MM.1S (cell line): ENCODE results near the gene MYH14.
A peak's percentile ranks its signal among the peaks of the same experiment; 100 is the strongest.
"Not testable (repeated sequence)": the region's sequence is repeated elsewhere in the genome, so short reads cannot be mapped to it uniquely, and the experiment has no call there.

Experiments used
- DNase-seq: peaks from one replicate; pipeline ENCODE4 v3.0.0-alpha.2; 2015
- H2AFZ ChIP-seq: fragments of 300-600 bp; sonication (generic); 2 replicates; pipeline ENCODE4 v1.6.0; 2016; ENCODE audit warnings: antibody characterized with exemption, low read length
- H3F3A ChIP-seq: fragments of 300-600 bp; sonication (generic); 2 replicates; pipeline ENCODE4 v1.6.1; 2016; ENCODE audit warnings: mild to moderate bottlenecking, antibody characterized with exemption, low read length, moderate library complexity, mixed read lengths; ENCODE audit not compliant: insufficient read depth
- H3K27ac ChIP-seq: fragments of 300-600 bp; sonication (generic); 2 replicates; pipeline ENCODE4 v1.5.1; 2016; ENCODE audit warnings: mild to moderate bottlenecking, low read length
- H3K27me3 ChIP-seq: fragments of 300-600 bp; sonication (generic); replicated peaks from 2 replicates; pipeline ENCODE4 v1.6.0; 2016; ENCODE audit warnings: low read length; ENCODE audit not compliant: insufficient read depth
- H3K36me3 ChIP-seq: fragments of 300-600 bp; sonication (generic); replicated peaks from 2 replicates; pipeline ENCODE4 v1.6.1; 2016; ENCODE audit warnings: mild to moderate bottlenecking, low read length, mixed read lengths; ENCODE audit not compliant: insufficient read depth
- H3K4me1 ChIP-seq: fragments of 300-600 bp; sonication (generic); 2 replicates; pipeline ENCODE4 v1.6.1; 2016; ENCODE audit warnings: low read length, mixed read lengths
- H3K4me2 ChIP-seq: fragments of 300-600 bp; sonication (generic); 2 replicates; pipeline ENCODE4 v1.6.0; 2016; ENCODE audit warnings: low read depth, low read length
- H3K4me3 ChIP-seq: fragments of 300-600 bp; sonication (generic); 2 replicates; pipeline ENCODE4 v1.5.1; 2016; ENCODE audit warnings: low read length, mixed read lengths
- H3K79me2 ChIP-seq: fragments of 300-600 bp; sonication (generic); 2 replicates; pipeline ENCODE4 v1.6.1; 2016; ENCODE audit warnings: mixed run types, low read length, mixed read lengths
- H3K9ac ChIP-seq: fragments of 300-600 bp; sonication (generic); 2 replicates; pipeline ENCODE4 v1.6.1; 2016; ENCODE audit warnings: low read length, mixed read lengths
- H3K9me2 ChIP-seq: fragments of 300-600 bp; sonication (generic); replicated peaks from 2 replicates; pipeline ENCODE4 v1.6.1; 2016; ENCODE audit warnings: mild to moderate bottlenecking, low read length, mixed read lengths; ENCODE audit not compliant: insufficient read depth
- H3K9me3 ChIP-seq: fragments of 300-600 bp; sonication (generic); replicated peaks from 2 replicates; pipeline ENCODE4 v1.6.1; 2016; ENCODE audit warnings: mild to moderate bottlenecking, low read length, mixed read lengths; ENCODE audit not compliant: insufficient read depth
- H4K20me1 ChIP-seq: fragments of 300-600 bp; sonication (generic); 2 replicates; pipeline ENCODE4 v1.6.1; 2016; ENCODE audit warnings: mild to moderate bottlenecking, low read length, moderate library complexity, mixed read lengths; ENCODE audit not compliant: insufficient read depth
- CTCF ChIP-seq: fragments of 300-600 bp; sonication (generic); IDR thresholded peaks from 2 replicates; pipeline ENCODE4 v1.5.1; 2016; ENCODE audit warnings: antibody characterized with exemption, low read length, mixed read lengths
- EZH2 ChIP-seq: fragments of 300-600 bp; sonication (generic); optimal IDR thresholded peaks from 2 replicates; pipeline ENCODE3; 2017; ENCODE audit warnings: low read depth, mild to moderate bottlenecking, antibody characterized with exemption, low read length, mixed read lengths
- EZH2phosphoT487 ChIP-seq: fragments of 300-600 bp; sonication (generic); IDR thresholded peaks from 2 replicates; pipeline ENCODE4 v1.6.1; 2018; ENCODE audit warnings: antibody characterized with exemption, low read length

Gene MYH14

GRCh38 chr19:50237493-50237892, 34.1 kb downstream of the MYH14 start:
- H4K20me1 ChIP-seq, H3K4me1 ChIP-seq, H3K9me3 ChIP-seq, DNase-seq, H3K27ac ChIP-seq, H3K9me2 ChIP-seq, H3K4me2 ChIP-seq, H3K9ac ChIP-seq, H3F3A ChIP-seq, H3K79me2 ChIP-seq, H3K4me3 ChIP-seq, H2AFZ ChIP-seq, H3K36me3 ChIP-seq: not testable (repeated sequence)
- TF ChIP-seq CTCF: 0 out of 2 replicates have a peak, but pooled peaks have one; percentile 13
- peaks cover 65% of the 10 kb centered on the region for H3K27me3 ChIP-seq

GRCh38 chr19:50238043-50238442, 34.6 kb downstream of the MYH14 start:
- TF ChIP-seq EZH2phosphoT487 (no peak), EZH2 (no peak), CTCF (no peak)
- H3K9me3 ChIP-seq: no peaks in the 10 kb centered on the region
- no peaks in the 10 kb centered on the region for H3K79me2 ChIP-seq
- H3F3A ChIP-seq: no peaks in the 10 kb centered on the region
- no peak overlapping the region for H3K27ac ChIP-seq
- H3K9me2 ChIP-seq: no peaks in the 10 kb centered on the region
- no peaks in the 10 kb centered on the region for H3K4me1 ChIP-seq
- peaks cover 71% of the 10 kb centered on the region for H3K27me3 ChIP-seq
- no peak for DNase-seq
- H4K20me1 ChIP-seq: no peaks in the 10 kb centered on the region
- H2AFZ ChIP-seq: no peak overlapping the region
- H3K9ac ChIP-seq: no peak overlapping the region
- H3K36me3 ChIP-seq: no peaks in the 10 kb centered on the region
- H3K4me2 ChIP-seq: no peak overlapping the region
- H3K4me3 ChIP-seq: no peak overlapping the region

GRCh38 chr19:50239921-50240590, 36.6 kb downstream of the MYH14 start:
- H3K79me2 ChIP-seq: no peaks in the 10 kb centered on the region
- H2AFZ ChIP-seq: no peak overlapping the region
- H3K4me3 ChIP-seq: no peak overlapping the region
- no peak overlapping the region for H3K9ac ChIP-seq
- H3K4me2 ChIP-seq: no peak overlapping the region
- H3K27me3 ChIP-seq: peaks cover 79% of the 10 kb centered on the region
- no peaks in the 10 kb centered on the region for H3F3A ChIP-seq
- no peak overlapping the region for H3K27ac ChIP-seq
- TF ChIP-seq EZH2 (no peak), EZH2phosphoT487 (no peak), CTCF (no peak)
- H3K9me2 ChIP-seq: no peaks in the 10 kb centered on the region
- no peaks in the 10 kb centered on the region for H3K36me3 ChIP-seq
- no peak for DNase-seq
- H3K4me1 ChIP-seq: no peaks in the 10 kb centered on the region
- H3K9me3 ChIP-seq: no peaks in the 10 kb centered on the region
- no peaks in the 10 kb centered on the region for H4K20me1 ChIP-seq
